ENCODE data around the gene FBXO11. TPM values are rescaled to one million over a fixed set of nuclear protein-coding genes. Genes with fewer than 3 reads are reported as not detected.
A peak's percentile ranks its signal among the peaks of the same experiment; 100 is the strongest.
"Not testable (repeated sequence)": the region's sequence is repeated elsewhere in the genome, so short reads cannot be mapped to it uniquely, and the experiment has no call there.

The FBXO11 gene
- total RNA-seq, 1 experiment from 2014 or later: 58.0 TPM

DNA sequence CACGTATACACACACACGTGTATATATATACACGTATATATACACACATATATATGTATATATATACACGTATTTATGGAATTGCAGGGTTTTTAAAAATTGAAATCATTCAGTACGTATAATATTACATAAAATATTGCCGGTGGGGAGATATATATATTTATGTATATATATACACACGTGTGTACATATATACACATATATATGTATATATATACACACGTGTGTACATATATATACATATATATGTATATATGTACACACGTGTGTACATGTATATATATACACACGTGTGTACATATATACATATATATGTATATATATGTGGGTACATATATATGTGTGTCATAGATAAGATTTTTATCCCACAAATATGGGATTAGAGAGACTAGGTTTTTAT is 5.4 kb downstream of the FBXO11 start:
- intact Hi-C loops (cut with micrococcal nuclease; ENCODE audit: unreplicated experiment): loop anchor here (5.0 to 10.0 kb wide), 2 partner anchors 34 to 454 kb away; no protein-coding TSS in a partner anchor
- no peak for DNase-seq
- Mint-ChIP-seq H3K4me3 (ENCODE audit: low read depth, unreplicated experiment) (no peak overlapping the region), H3K36me3 (ENCODE audit: insufficient read depth, unreplicated experiment) (peaks cover 27% of the 10 kb centered on the region), H3K27ac (ENCODE audit: unreplicated experiment) (no peak overlapping the region), H3K4me1 (ENCODE audit: low read depth, unreplicated experiment) (peaks cover 16% of the 10 kb centered on the region), H3K27me3 (ENCODE audit: unreplicated experiment) (no peaks in the 10 kb centered on the region), H3K9me3 (ENCODE audit: low read depth, unreplicated experiment) (no peaks in the 10 kb centered on the region)
- TF ChIP-seq, protein P1, sequence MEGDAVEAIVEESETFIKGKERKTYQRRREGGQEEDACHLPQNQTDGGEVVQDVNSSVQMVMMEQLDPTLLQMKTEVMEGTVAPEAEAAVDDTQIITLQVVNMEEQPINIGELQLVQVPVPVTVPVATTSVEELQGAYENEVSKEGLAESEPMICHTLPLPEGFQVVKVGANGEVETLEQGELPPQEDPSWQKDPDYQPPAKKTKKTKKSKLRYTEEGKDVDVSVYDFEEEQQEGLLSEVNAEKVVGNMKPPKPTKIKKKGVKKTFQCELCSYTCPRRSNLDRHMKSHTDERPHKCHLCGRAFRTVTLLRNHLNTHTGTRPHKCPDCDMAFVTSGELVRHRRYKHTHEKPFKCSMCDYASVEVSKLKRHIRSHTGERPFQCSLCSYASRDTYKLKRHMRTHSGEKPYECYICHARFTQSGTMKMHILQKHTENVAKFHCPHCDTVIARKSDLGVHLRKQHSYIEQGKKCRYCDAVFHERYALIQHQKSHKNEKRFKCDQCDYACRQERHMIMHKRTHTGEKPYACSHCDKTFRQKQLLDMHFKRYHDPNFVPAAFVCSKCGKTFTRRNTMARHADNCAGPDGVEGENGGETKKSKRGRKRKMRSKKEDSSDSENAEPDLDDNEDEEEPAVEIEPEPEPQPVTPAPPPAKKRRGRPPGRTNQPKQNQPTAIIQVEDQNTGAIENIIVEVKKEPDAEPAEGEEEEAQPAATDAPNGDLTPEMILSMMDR (IDR thresholded peaks at IDR 0.05; ENCODE audit: unreplicated experiment): no peak
- BruUV-seq (replicated peaks): no TSS peak
- CTCF ChIA-PET: no interaction called here

DNA sequence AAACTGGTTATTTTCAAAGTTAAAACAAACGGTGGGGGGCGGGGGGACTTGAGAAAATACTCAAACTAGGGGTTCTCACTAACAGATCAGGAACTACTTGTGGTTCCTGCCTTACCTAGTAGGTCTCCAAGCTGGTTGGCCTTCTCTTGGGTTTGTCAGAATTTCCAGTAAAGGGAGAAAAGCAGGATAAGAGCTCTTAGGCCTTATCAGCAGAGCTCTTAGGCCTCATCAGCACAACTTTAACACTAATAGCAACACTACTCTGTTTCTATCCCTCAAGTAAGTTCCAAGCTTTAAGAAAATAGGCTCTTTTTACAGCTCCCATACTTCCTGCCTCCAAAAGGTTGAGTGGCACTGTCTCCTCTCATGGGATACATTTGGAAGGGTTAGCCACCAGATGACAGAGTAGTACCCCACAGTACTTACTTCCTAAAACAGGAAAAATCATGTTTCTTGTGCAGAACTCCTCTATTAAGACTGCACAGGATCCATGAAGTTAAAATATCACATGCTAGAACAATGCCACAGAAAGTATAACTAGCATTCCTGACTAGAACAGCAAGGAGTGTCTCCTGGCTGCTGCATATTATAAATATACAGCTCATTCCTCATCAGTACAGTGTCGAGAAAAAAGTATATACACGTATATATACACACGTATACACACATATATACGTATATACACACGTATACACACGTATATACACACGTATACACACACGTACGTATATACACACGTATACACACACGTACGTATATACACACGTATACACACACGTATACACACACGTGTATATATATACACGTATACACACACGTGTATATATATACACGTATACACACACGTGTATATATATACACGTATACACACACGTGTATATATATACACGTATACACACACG is 6.1 kb downstream of the FBXO11 start:
- Mint-ChIP-seq H3K4me3 (ENCODE audit: low read depth, unreplicated experiment) (no peak overlapping the region), H3K36me3 (ENCODE audit: insufficient read depth, unreplicated experiment) (peaks cover 20% of the 10 kb centered on the region), H3K9me3 (ENCODE audit: low read depth, unreplicated experiment) (no peaks in the 10 kb centered on the region), H3K27ac (ENCODE audit: unreplicated experiment) (peak overlapping the region; percentile 23), H3K27me3 (ENCODE audit: unreplicated experiment) (no peaks in the 10 kb centered on the region), H3K4me1 (ENCODE audit: low read depth, unreplicated experiment) (peaks cover 20% of the 10 kb centered on the region)
- TF ChIP-seq, protein P1 (IDR thresholded peaks at IDR 0.05; ENCODE audit: unreplicated experiment): no peak
- intact Hi-C loops (cut with micrococcal nuclease; ENCODE audit: unreplicated experiment): loop anchor here (5.0 to 10.0 kb wide), 3 partner anchors 33 to 455 kb away; no protein-coding TSS in a partner anchor
- CTCF ChIA-PET: interaction anchor here (0.6 to 0.7 kb wide), 2 partner anchors 18 to 409 kb away, joined by 3 to 4 read pairs; no protein-coding TSS in a partner anchor
- no peak for DNase-seq
- BruUV-seq (replicated peaks): no TSS peak

DNA sequence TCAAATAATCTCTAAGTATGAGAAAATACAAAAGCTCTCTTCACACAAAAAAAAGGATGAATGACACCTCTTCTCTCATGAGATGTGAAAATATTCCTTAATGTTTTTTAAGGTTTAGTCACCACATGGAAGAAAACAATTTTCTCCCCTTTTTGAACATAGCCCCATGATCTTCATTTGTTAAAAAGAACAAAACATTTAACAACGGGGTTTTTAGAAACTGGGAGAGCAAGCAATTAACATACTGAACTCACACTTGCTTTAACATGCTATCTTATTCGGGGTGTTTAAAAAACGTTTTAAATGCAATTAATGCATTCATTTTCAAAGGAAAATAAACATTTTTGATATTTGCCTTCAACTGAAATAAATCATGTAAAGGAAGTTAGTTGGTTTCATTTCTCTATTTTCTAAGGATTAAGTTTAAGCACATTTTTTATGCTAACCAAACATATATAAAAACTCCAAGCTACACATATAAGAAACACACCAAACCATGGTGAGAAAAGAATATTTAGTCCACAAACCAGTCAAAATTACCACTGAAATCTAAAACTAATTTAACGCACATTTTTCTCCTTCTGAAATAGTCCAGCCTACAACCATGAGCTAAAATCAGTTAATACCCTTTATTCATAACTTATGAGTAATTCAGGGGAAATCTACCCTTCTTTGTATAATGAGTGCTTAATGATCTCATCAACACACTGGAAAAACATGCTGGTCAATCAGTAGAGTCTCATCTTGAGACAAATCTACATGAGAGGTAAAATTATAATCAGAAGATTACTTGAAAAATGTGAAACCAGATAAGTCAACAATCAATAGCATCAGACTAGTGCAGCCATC is 8.2 kb downstream of the FBXO11 start:
- CTCF ChIA-PET: no interaction called here
- Mint-ChIP-seq H3K27ac (ENCODE audit: unreplicated experiment) (no peak overlapping the region), H3K4me1 (ENCODE audit: low read depth, unreplicated experiment) (peaks cover 24% of the 10 kb centered on the region), H3K9me3 (ENCODE audit: low read depth, unreplicated experiment) (no peaks in the 10 kb centered on the region), H3K27me3 (ENCODE audit: unreplicated experiment) (no peaks in the 10 kb centered on the region), H3K4me3 (ENCODE audit: low read depth, unreplicated experiment) (no peak overlapping the region), H3K36me3 (ENCODE audit: insufficient read depth, unreplicated experiment) (no peaks in the 10 kb centered on the region)
- TF ChIP-seq, protein P1 (IDR thresholded peaks at IDR 0.05; ENCODE audit: unreplicated experiment): no peak
- no peak for DNase-seq
- intact Hi-C loops (cut with micrococcal nuclease; ENCODE audit: unreplicated experiment): loop anchor here (5.0 kb wide), 1 partner anchor 41 kb away; no protein-coding TSS in a partner anchor
- BruUV-seq (replicated peaks): no TSS peak

DNA sequence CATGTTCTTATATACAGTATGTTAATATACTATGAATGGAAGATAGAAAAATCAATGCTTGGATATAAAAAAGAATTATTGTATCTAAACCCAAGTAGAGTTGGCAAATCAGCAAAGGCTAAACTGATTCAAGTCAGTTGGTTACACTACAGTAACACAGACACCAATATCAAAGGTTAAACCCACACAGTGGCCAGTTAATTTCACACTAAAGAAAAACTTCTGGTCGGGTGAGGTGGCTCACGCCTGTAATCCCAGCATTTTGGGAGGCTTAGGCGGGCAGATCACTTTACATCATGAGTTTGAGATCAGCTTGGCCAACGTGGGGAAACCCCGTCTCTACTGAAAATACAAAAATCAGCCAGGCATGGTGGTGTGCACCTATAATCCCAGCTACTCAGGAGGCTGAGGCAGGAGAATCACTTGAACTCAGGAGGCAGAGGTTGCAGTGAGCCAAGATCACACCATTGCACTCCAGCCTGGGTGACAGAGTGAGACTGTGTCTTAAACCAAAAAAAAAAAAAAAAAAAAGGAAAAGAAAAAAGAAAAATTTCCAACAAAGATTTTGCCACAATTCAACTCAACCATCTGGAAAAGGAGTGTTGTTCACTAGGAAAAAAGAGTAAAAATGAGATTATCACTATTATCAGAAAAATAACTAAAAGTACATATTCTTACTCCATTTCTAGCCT is 9.0 kb downstream of the FBXO11 start:
- H3K4me3 Mint-ChIP-seq (ENCODE audit: low read depth, unreplicated experiment); H3K36me3 Mint-ChIP-seq (ENCODE audit: insufficient read depth, unreplicated experiment); DNase-seq; H3K27ac Mint-ChIP-seq (ENCODE audit: unreplicated experiment); CTCF ChIA-PET; H3K27me3 Mint-ChIP-seq (ENCODE audit: unreplicated experiment); H3K9me3 Mint-ChIP-seq (ENCODE audit: low read depth, unreplicated experiment); BruUV-seq (replicated peaks): not testable (repeated sequence)
- intact Hi-C loops (cut with micrococcal nuclease; ENCODE audit: unreplicated experiment): loop anchor here (5.0 kb wide), 1 partner anchor 40 kb away; no protein-coding TSS in a partner anchor
- H3K4me1 Mint-ChIP-seq (ENCODE audit: low read depth, unreplicated experiment): peaks cover 26% of the 10 kb centered on the region
